Measurements from ENCODE around the gene EVC. TPM values are rescaled to one million over a fixed set of nuclear protein-coding genes. Genes with fewer than 3 reads are reported as not detected.

The EVC gene
- total RNA-seq (2012; rRNA removed) (15.3 and 16.8 TPM in 2 replicates), polyA plus RNA-seq (2012; rRNA removed) (18.8 and 18.9 TPM in 2 replicates), Bru-seq, nascent RNA (percentile 89 among the genes with signal in this experiment), BruChase-seq, experiment 1, labeled RNA remaining after a 6-hour chase (percentile 88 among the genes with signal in this experiment), BruChase-seq, experiment 2, labeled RNA remaining after a 2-hour chase (percentile 93 among the genes with signal in this experiment)
- 9.8 and 15.9 TPM in 2 replicates for polyA plus RNA-seq (2012; cell fraction: cytosol; rRNA removed)
- 29.5 and 41.2 TPM in 2 replicates for polyA plus RNA-seq (2012; cell fraction: nucleus; rRNA removed; ENCODE audit: low replicate concordance)
- long read RNA-seq, partial matches to known transcripts = 9 of 38 reads
- long read RNA-seq, other reads (novel, unspliced or antisense) = 29 of 38 reads

DNA sequence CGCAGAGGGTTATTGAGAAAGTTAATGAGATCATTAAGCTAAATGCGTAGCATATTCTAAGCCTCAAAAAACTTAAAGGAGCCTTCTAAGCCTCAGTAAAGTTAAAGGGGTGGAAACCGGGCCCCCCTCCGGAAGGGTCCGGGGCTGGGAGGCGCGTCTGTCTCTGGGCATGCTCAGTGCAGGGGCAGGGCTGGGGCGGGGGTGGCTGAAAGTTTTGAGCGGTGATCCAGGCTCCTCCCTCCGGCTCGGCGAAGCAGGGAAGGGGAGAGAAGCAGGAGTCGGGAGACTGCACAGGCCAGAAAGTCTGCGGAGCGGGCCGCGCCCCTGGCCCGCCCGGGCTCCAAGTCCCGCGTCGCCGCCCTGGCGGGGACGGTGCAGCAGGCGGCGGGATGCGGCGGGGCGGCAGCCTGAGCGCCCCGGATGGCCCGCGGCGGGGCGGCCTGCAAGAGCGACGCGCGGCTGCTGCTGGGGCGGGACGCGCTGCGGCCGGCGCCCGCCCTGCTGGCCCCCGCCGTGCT, at the start of gene EVC:
TSS of gene EVC (plus strand) at position 241 of the 518 bp plus-strand sequence. CDS start at position 421, 180 bp downstream.
- peak within 1 kb of the TSS; percentile 61 for H3K56ac ChIP-seq (ENCODE audit: extremely low read depth, insufficient read depth, low read length)
- DNase-seq (peak; percentile 74), ATAC-seq (ENCODE audit: low read depth) (peak; percentile 92)
- H4K20me1 ChIP-seq (ENCODE audit: insufficient read depth, low read length) = peaks cover 30% of the 10 kb centered on the region
- H2BK15ac ChIP-seq (ENCODE audit: low read depth, low read length) = peak within 1 kb of the TSS; percentile 99
- CTCF ChIA-PET = interaction anchor here (1.0 kb wide), 1 partner anchor 46 kb away, joined by 3 read pairs; no protein-coding TSS in a partner anchor
- H2BK5ac ChIP-seq (ENCODE audit: low read depth, low read length, poor library complexity, severe bottlenecking) = peak within 1 kb of the TSS; percentile 86
- peak within 1 kb of the TSS; percentile 89 for H3K23ac ChIP-seq (ENCODE audit: low read depth, low read length)
- peaks cover 31 to 66% of the 10 kb centered on the region in 2 experiments for H3K79me1 ChIP-seq (ENCODE audit: low read depth in 1 of 2, low read length in 2 of 2)
- H3K9me3 ChIP-seq (ENCODE audit: control insufficient read depth, insufficient read depth, low read length) = peaks cover 3% of the 10 kb centered on the region; the same call in 1 of the 2 replicates
- peak within 1 kb of the TSS; percentile 87 for H3K9ac ChIP-seq (ENCODE audit: low read depth, low read length)
- 0% methylated on average over 18 of the region's 49 CpGs; no CpG with 5 or more reads in 1 of the 2 experiments for WGBS, 2 experiments (ENCODE audit: extremely low coverage in 2 of 2, insufficient read length in 1 of 2)
- intact Hi-C loops (cut with micrococcal nuclease) (loop anchor here (2.0 kb wide), 1 partner anchor 48 kb away; no protein-coding TSS in a partner anchor), in situ Hi-C loops (cut with MboI; ENCODE audit: low sequenced_read_pairs) (no loop called here), dilution Hi-C loops (cut with HindIII; ENCODE audit: low sequenced_read_pairs, unreplicated experiment) (no loop called here)
- H4K5ac ChIP-seq (ENCODE audit: low read depth, low read length) = peak within 1 kb of the TSS; percentile 80
- H3K27me3 ChIP-seq (ENCODE audit: control insufficient read depth, insufficient read depth, low read length) = no peaks in the 10 kb centered on the region
- peak within 1 kb of the TSS; percentile 95 for H2AFZ ChIP-seq (replicated peaks; ENCODE audit: low read length, poor library complexity)
- peak within 1 kb of the TSS; percentile 83 for H3K4me3 ChIP-seq (ENCODE audit: insufficient read depth, low read depth, low read length)
- peak within 1 kb of the TSS; percentile 73 for H3K18ac ChIP-seq (ENCODE audit: low read depth, low read length)
- peak within 1 kb of the TSS; percentile 91 to 93 for H4K8ac ChIP-seq (ENCODE audit: low read depth in 2 of 2, low read length in 2 of 2)
- H2BK20ac ChIP-seq (ENCODE audit: low read depth, low read length) = peak within 1 kb of the TSS; percentile 81
- H2AK5ac ChIP-seq (ENCODE audit: low read depth, low read length) = peak within 1 kb of the TSS; percentile 86
- peaks cover 37% of the 10 kb centered on the region for H3K9me1 ChIP-seq (ENCODE audit: insufficient read depth, low read length)
- peak within 1 kb of the TSS; percentile 98 for H3K4ac ChIP-seq (ENCODE audit: low read depth, low read length)
- peak within 1 kb of the TSS; percentile 95 for H3K4me2 ChIP-seq (ENCODE audit: low read depth, low read length)
- no TSS peak for BruUV-seq (replicated peaks)
- H2AK9ac ChIP-seq (replicated peaks; ENCODE audit: low read depth, low read length, poor library complexity) = peak within 1 kb of the TSS; percentile 93
- no peak for TF ChIP-seq FOS (IDR thresholded peaks at IDR 0.05; ENCODE audit: low read depth, low read length)
- TF ChIP-seq BHLHE40 (IDR thresholded peaks at IDR 0.05; ENCODE audit: low read depth, low read length) = no peak
- TF ChIP-seq MAZ (IDR thresholded peaks at IDR 0.05; ENCODE audit: borderline replicate concordance, low read depth, low read length) = peak; percentile 44; the same call in 1 of the 2 replicates
- TF ChIP-seq, protein P1, sequence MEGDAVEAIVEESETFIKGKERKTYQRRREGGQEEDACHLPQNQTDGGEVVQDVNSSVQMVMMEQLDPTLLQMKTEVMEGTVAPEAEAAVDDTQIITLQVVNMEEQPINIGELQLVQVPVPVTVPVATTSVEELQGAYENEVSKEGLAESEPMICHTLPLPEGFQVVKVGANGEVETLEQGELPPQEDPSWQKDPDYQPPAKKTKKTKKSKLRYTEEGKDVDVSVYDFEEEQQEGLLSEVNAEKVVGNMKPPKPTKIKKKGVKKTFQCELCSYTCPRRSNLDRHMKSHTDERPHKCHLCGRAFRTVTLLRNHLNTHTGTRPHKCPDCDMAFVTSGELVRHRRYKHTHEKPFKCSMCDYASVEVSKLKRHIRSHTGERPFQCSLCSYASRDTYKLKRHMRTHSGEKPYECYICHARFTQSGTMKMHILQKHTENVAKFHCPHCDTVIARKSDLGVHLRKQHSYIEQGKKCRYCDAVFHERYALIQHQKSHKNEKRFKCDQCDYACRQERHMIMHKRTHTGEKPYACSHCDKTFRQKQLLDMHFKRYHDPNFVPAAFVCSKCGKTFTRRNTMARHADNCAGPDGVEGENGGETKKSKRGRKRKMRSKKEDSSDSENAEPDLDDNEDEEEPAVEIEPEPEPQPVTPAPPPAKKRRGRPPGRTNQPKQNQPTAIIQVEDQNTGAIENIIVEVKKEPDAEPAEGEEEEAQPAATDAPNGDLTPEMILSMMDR (conservative IDR thresholded peaks at IDR 0.05; ENCODE audit: low read depth, low read length) = 0 out of 2 replicates have a peak, but pooled peaks have one; percentile 4
- TF ChIP-seq SMC3 (IDR thresholded peaks at IDR 0.05; ENCODE audit: low read depth, low read length) = no peak
- TF ChIP-seq, protein P2, sequence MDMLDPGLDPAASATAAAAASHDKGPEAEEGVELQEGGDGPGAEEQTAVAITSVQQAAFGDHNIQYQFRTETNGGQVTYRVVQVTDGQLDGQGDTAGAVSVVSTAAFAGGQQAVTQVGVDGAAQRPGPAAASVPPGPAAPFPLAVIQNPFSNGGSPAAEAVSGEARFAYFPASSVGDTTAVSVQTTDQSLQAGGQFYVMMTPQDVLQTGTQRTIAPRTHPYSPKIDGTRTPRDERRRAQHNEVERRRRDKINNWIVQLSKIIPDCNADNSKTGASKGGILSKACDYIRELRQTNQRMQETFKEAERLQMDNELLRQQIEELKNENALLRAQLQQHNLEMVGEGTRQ (IDR thresholded peaks at IDR 0.05; ENCODE audit: low read depth, low read length) = no peak
- TF ChIP-seq RAD21 (IDR thresholded peaks at IDR 0.05; ENCODE audit: low read length) = no peak
- TF ChIP-seq POLR2A (IDR thresholded peaks at IDR 0.05; ENCODE audit: low read depth, low read length) = peak; percentile 63
- POLR2A ChIA-PET (ENCODE audit: unreplicated experiment) = interaction anchor here (1.2 kb wide), 1 partner anchor 11 kb away, joined by 3 read pairs; no protein-coding TSS in a partner anchor
- H3K36me3 ChIP-seq (ENCODE audit: control insufficient read depth, insufficient read depth, low read length) = no peaks in the 10 kb centered on the region
- peak within 1 kb of the TSS; percentile 90 for H3K27ac ChIP-seq (ENCODE audit: insufficient read depth, low read length)
- peak within 1 kb of the TSS; percentile 94 for H2BK120ac ChIP-seq (ENCODE audit: low read depth, low read length)
- peaks cover 33% of the 10 kb centered on the region for H3K4me1 ChIP-seq (ENCODE audit: control insufficient read depth, insufficient read depth, low read length)
- H3K14ac ChIP-seq (replicated peaks; ENCODE audit: low read depth, low read length) = peak within 1 kb of the TSS; percentile 94
- H4K91ac ChIP-seq (ENCODE audit: insufficient read depth, low read depth, low read length) = peak within 1 kb of the TSS; percentile 89

All from IMR-90 (cell line).